Measurements from ENCODE around the gene TXNRD1. TPM values are rescaled to one million over a fixed set of nuclear protein-coding genes. Genes with fewer than 3 reads are reported as not detected.

The TXNRD1 gene
- total RNA-seq, 4 donors from 2014 or later = 23.4 to 43.2 (median 35.6) TPM

DNA sequence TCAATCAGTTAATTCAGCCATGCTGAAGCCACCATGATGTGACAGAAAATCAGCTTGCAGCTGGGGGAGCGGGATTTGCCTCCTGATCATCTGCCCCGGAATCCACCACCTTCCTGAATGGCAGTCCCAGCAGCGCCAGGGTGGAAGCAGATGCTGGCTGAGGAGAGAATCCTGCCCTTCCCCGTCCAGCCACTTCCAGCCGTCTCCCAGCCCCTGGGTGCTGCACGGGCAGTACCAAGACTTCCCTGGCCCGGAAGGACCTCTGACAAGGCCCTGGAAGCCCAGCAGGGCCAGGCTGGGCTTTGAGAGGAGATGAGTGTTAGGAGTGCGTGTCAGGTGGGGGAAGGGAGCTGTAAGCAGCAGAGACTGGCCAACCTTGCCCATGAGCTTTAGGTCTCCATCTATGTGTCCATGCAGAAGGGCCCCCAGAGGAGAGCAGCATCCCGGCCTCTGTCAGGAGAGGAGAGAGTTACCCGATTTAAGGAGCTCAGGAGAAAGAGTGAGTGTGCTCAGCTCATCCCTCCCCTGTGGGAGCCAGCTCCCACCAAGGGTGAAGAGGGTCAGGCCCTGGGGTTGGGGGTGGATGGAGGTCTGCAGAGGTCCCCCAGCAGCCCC lies 157.2 kb downstream of the TXNRD1 start:
- intact Hi-C loops (cut with DNase I; ENCODE audit: low total_unique reads) = no loop called here
- 92 to 93% methylated on average over 10 of the region's 10 CpGs for WGBS, 2 donors
- DNase-seq (ENCODE audit: low spot score in 2 of 2) = peak in 1 of 2 donors; percentile 65
- TF ChIP-seq, protein P1, sequence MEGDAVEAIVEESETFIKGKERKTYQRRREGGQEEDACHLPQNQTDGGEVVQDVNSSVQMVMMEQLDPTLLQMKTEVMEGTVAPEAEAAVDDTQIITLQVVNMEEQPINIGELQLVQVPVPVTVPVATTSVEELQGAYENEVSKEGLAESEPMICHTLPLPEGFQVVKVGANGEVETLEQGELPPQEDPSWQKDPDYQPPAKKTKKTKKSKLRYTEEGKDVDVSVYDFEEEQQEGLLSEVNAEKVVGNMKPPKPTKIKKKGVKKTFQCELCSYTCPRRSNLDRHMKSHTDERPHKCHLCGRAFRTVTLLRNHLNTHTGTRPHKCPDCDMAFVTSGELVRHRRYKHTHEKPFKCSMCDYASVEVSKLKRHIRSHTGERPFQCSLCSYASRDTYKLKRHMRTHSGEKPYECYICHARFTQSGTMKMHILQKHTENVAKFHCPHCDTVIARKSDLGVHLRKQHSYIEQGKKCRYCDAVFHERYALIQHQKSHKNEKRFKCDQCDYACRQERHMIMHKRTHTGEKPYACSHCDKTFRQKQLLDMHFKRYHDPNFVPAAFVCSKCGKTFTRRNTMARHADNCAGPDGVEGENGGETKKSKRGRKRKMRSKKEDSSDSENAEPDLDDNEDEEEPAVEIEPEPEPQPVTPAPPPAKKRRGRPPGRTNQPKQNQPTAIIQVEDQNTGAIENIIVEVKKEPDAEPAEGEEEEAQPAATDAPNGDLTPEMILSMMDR (IDR thresholded peaks at IDR 0.05) = no peak
- TF ChIP-seq POLR2A (IDR thresholded peaks at IDR 0.05) = no peak
- no peak overlapping the region for H3K4me3 ChIP-seq (ENCODE audit: low read depth, poor library complexity, severe bottlenecking)

DNA sequence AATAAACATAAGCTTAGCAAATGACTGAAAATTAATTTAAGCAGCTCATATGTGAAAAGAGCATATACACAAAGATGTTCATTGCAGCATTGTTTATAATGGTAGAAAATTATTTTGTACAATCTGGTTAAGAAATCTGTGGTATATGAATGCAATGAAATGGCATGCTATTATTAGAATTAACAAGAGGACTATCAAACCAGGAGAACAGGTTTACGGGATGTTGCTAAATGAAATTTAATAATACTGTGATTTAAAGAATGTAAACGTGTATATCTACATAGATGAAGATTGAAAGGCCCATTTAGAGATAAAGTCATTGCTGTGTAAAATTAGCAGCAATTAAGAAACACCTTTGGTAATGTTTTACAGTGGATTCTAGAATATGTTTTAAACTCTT lies 158.5 kb downstream of the TXNRD1 start:
- 60 to 67% methylated on average over 2 of the region's 2 CpGs for WGBS, 2 donors
- DNase-seq (ENCODE audit: low spot score in 2 of 2) = no peak
- H3K4me3 ChIP-seq (ENCODE audit: low read depth, poor library complexity, severe bottlenecking) = no peak overlapping the region
- no peak for TF ChIP-seq POLR2A (IDR thresholded peaks at IDR 0.05)
- TF ChIP-seq, protein P1 (IDR thresholded peaks at IDR 0.05) = no peak
- intact Hi-C loops (cut with DNase I; ENCODE audit: low total_unique reads) = no loop called here

DNA sequence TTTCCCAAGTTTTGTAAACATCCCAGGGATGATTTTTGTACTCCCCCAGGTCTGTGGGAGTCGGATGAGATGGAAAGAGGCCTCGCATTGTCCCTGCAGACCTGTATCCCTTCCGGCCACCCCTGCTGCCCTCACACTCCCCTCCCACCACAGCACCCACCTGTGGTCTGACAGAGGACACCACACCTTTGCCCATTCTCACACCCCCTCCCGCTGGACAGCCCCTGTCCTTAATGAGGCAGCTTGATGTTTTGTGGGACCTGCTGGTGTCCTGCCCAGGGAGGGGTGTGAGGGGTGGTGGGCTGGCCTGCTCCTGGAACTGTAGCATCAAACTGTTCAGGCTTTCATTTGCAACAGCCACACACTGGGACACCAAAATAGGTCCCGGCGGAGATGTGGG lies 159.2 kb downstream of the TXNRD1 start:
- TF ChIP-seq, protein P1 (IDR thresholded peaks at IDR 0.05) = no peak
- TF ChIP-seq POLR2A (IDR thresholded peaks at IDR 0.05) = no peak
- H3K4me3 ChIP-seq (ENCODE audit: low read depth, poor library complexity, severe bottlenecking) = no peak overlapping the region
- intact Hi-C loops (cut with DNase I; ENCODE audit: low total_unique reads) = no loop called here
- DNase-seq (ENCODE audit: low spot score in 2 of 2) = peak in 1 of 2 donors; percentile 70
- WGBS, 2 donors = 73 to 83% methylated on average over 6 of the region's 6 CpGs

DNA sequence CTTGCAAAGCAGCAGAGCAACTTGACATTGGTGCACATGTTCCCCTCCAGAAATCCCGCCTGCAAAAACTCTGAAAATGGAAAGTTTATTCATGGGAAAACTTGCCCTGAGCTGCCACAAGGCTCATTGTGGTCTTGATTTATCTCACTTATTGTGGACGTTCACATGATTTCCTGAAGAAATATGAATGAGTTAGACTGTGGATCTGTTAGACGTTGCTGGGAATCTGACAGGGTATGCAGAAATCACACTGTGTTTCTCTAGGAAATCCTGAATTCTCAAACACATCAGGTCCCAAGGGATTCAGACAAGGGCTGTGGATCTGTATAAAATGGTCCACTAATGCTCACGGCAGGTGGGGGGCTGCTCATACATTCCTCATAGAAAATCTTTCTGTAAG lies 160.2 kb downstream of the TXNRD1 start:
- no peak for DNase-seq (ENCODE audit: low spot score in 2 of 2)
- intact Hi-C loops (cut with DNase I; ENCODE audit: low total_unique reads) = no loop called here
- TF ChIP-seq, protein P1 (IDR thresholded peaks at IDR 0.05) = no peak
- TF ChIP-seq POLR2A (IDR thresholded peaks at IDR 0.05) = no peak
- WGBS, 2 donors = 68 to 74% methylated on average over 4 of the region's 4 CpGs
- no peak overlapping the region for H3K4me3 ChIP-seq (ENCODE audit: low read depth, poor library complexity, severe bottlenecking)

DNA sequence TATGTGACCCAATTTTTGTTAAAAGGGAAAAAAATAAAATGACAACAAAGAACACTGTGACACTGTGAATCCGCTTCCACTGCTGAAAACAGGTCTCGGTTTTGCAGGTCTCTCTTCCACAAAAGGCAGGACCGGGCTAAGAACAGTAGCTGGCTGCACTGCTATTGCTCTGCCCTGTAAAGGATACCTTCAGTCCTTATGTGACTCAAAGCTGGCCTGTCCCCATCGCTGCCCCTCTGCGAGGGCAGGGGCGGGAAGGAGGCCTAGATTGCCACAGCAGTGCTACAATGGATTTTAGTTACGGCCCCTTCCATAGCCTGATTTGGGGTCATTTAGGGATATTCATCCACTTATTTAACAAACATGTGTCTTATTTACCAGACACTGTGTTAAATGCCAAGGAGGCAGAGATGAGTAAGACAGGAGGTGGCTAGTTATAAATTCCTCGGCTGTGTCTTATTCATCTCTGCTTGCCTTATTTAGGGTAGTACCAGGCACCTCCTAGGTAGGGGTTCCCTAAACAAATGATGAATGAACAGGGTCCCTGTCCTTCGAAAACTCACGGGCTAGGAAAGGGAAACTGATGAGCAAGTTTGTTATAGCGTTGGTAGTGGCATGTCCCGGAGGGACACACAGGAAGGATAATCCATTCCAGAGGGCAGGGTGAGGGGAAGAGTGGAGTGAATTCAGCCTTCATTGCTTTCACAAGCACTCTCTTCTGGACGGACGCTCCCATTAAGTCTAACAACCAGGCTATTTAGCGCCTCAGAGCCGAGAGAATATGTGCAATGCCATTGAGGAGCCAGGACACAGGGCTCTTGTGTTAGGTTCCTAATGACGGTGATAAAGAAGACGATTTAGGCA lies 161.3 kb downstream of the TXNRD1 start:
- intact Hi-C loops (cut with DNase I; ENCODE audit: low total_unique reads) = no loop called here
- no peak overlapping the region for H3K4me3 ChIP-seq (ENCODE audit: low read depth, poor library complexity, severe bottlenecking)
- peak in 1 of 2 donors; percentile 50 for DNase-seq (ENCODE audit: low spot score in 2 of 2)
- TF ChIP-seq, protein P1 (IDR thresholded peaks at IDR 0.05) = no peak
- no peak for TF ChIP-seq POLR2A (IDR thresholded peaks at IDR 0.05)
- WGBS, 2 donors = 79 to 80% methylated on average over 18 of the region's 18 CpGs

Data from lower leg skin (tissue), 4 donors.